Measurements from ENCODE around the gene SLC41A1.

The SLC41A1 gene

GRCh38 chr1:205822397-205822796 is 9.4 kb upstream of the SLC41A1 start:
- no peak for DNase-seq (ENCODE audit: low read depth)

GRCh38 chr1:205817988-205818387 is 5.0 kb upstream of the SLC41A1 start:
- no peak for DNase-seq (ENCODE audit: low read depth)

- DNase-seq (ENCODE audit: low read depth): no peak
These were observed 4.4 kb upstream of the SLC41A1 start for GRCh38 chr1:205817364-205817763.

GRCh38 chr1:205813755-205814058 is 709 bp upstream of the SLC41A1 start:
- DNase-seq (ENCODE audit: low read depth): no peak

- DNase-seq (ENCODE audit: low read depth): no peak
These were observed 624 bp downstream of the SLC41A1 start for GRCh38 chr1:205812271-205812877.

GRCh38 chr1:205811660-205812059 is 1.3 kb downstream of the SLC41A1 start:
- DNase-seq (ENCODE audit: low read depth): no peak

GRCh38 chr1:205810448-205811157 is 2.4 kb downstream of the SLC41A1 start:
- no peak for DNase-seq (ENCODE audit: low read depth)

GRCh38 chr1:205809942-205810345 is 3.1 kb downstream of the SLC41A1 start:
- no peak for DNase-seq (ENCODE audit: low read depth)

GRCh38 chr1:205809469-205809868 is 3.5 kb downstream of the SLC41A1 start:
- no peak for DNase-seq (ENCODE audit: low read depth)

- DNase-seq (ENCODE audit: low read depth): no peak
These were observed 7.8 kb downstream of the SLC41A1 start for GRCh38 chr1:205805082-205805711.

- no peak for DNase-seq (ENCODE audit: low read depth)
These were observed 8.4 kb downstream of the SLC41A1 start for GRCh38 chr1:205804605-205805004.

GRCh38 chr1:205803986-205804385 is 9.0 kb downstream of the SLC41A1 start:
- no peak for DNase-seq (ENCODE audit: low read depth)

GRCh38 chr1:205802060-205802459 is 10.9 kb downstream of the SLC41A1 start:
- DNase-seq (ENCODE audit: low read depth): no peak

- DNase-seq (ENCODE audit: low read depth): no peak
These were observed 11.9 kb downstream of the SLC41A1 start for GRCh38 chr1:205800981-205801703.

- no peak for DNase-seq (ENCODE audit: low read depth)
These were observed 12.6 kb downstream of the SLC41A1 start for GRCh38 chr1:205800427-205800826.

GRCh38 chr1:205798577-205798976 is 14.4 kb downstream of the SLC41A1 start:
- DNase-seq (ENCODE audit: low read depth): no peak

- DNase-seq (ENCODE audit: low read depth): no peak
These were observed 15.8 kb downstream of the SLC41A1 start for GRCh38 chr1:205797168-205797567.

GRCh38 chr1:205794011-205794730 is 18.8 kb downstream of the SLC41A1 start:
- DNase-seq (ENCODE audit: low read depth): no peak

GRCh38 chr1:205792961-205793673 is 19.9 kb downstream of the SLC41A1 start:
- DNase-seq (ENCODE audit: low read depth): no peak

- no peak for DNase-seq (ENCODE audit: low read depth)
These were observed 20.5 kb downstream of the SLC41A1 start for GRCh38 chr1:205792481-205792881.

GRCh38 chr1:205791568-205792180 is 21.3 kb downstream of the SLC41A1 start:
- no peak for DNase-seq (ENCODE audit: low read depth)
